GM12878 (cell line): ENCODE results near the gene SSBP2. TPM values are rescaled to one million over a fixed set of nuclear protein-coding genes. Genes with fewer than 3 reads are reported as not detected.

ENCODE experiments used
- ATAC-seq: fragments of 200-7000 bp; cut with Tn5 transposase; 3 replicates; pipeline ENCODE4 v1.9.1; 2020; ENCODE audit warnings: mild to moderate bottlenecking, moderate library complexity
- BruUV-seq: library from RNA; stranded (reverse); fragments of 400-500 nt; replicated peaks from 2 replicates; lab custom pipeline; 2021; lab: Mats Ljungman, UMichigan
- CTCF ChIA-PET: fragments of 300-600 bp; sonication (Branson Sonifier 250); formaldehyde crosslinking; extraction: SDS; loops from one replicate; lab custom pipeline; 2021; ENCODE audit warnings: inconsistent platforms; lab: Yijun Ruan, JAX
- POLR2A ChIA-PET: fragments of 350-600 bp; formaldehyde crosslinking; extraction: SDS; loops from one replicate; lab custom pipeline; 2021; ENCODE audit warnings: inconsistent platforms; lab: Charles Lee
- RAD21 ChIA-PET: fragments of 300-600 bp; sonication (Branson Sonifier 250); formaldehyde crosslinking; loops from one replicate; lab custom pipeline; 2023; ENCODE audit warnings: antibody characterized with exemption; ENCODE audit not compliant: unreplicated experiment; lab: Charles Lee
- SMC1A ChIA-PET: fragments of 300-600 bp; sonication (Branson Sonifier 250); formaldehyde crosslinking; loops from one replicate; lab custom pipeline; 2023; ENCODE audit not compliant: unreplicated experiment, uncharacterized antibody; lab: Charles Lee
- DNase-seq: peaks from one replicate; pipeline ENCODE4 v3.0.0-alpha.2; 2011; ENCODE audit warnings: low read depth, low spot score
- FAIRE-seq: peaks from 3 replicates; lab custom pipeline; 2011; peaks lifted over from hg19 to GRCh38; lab: Jason Lieb, UNC
- H2AFZ ChIP-seq: 2 replicates; pipeline ENCODE4 v1.6.0; 2011; ENCODE audit warnings: low read depth, low read length, control low read depth; ENCODE audit not compliant: control insufficient read depth
- H3K27ac ChIP-seq: 2 replicates; pipeline ENCODE4 v1.5.1; 2011; ENCODE audit warnings: control low read depth; ENCODE audit not compliant: control insufficient read depth, insufficient read depth
- H3K27me3 ChIP-seq, 2 experiments: replicated peaks in 1 of 2; 2 replicates each; pipeline versions ENCODE4 v1.6.0 to v1.6.1; 2011; ENCODE audit warnings: low read length in 1 of 2; ENCODE audit not compliant: control insufficient read depth in 2 of 2, insufficient read depth in 2 of 2
- H3K36me3 ChIP-seq, 2 experiments: 2 replicates each; pipeline ENCODE4 v1.5.1; 2011; ENCODE audit warnings: low read length in 1 of 2; ENCODE audit not compliant: control insufficient read depth in 2 of 2, insufficient read depth in 2 of 2
- H3K4me1 ChIP-seq: 2 replicates; pipeline ENCODE4 v1.6.1; 2011; ENCODE audit warnings: mild to moderate bottlenecking, low read length, moderate library complexity, mixed read lengths; ENCODE audit not compliant: control insufficient read depth, insufficient read depth
- H3K4me2 ChIP-seq: 2 replicates; pipeline ENCODE4 v1.6.0; 2011; ENCODE audit warnings: control low read depth; ENCODE audit not compliant: control insufficient read depth, insufficient read depth
- H3K4me3 ChIP-seq: fragments of 200-600 bp; sonication (generic); 2 replicates; pipeline ENCODE4 v1.5.1; 2016
- H3K79me2 ChIP-seq: 2 replicates; pipeline ENCODE4 v1.6.0; 2011; ENCODE audit warnings: low read length; ENCODE audit not compliant: control insufficient read depth, insufficient read depth
- H3K9ac ChIP-seq: 2 replicates; pipeline ENCODE4 v1.8.0; 2011; ENCODE audit warnings: low read length, control low read depth, mixed read lengths; ENCODE audit not compliant: control insufficient read depth, insufficient read depth
- H3K9me3 ChIP-seq: replicated peaks from 3 replicates; pipeline ENCODE4 v1.5.1; 2011; ENCODE audit warnings: mild to moderate bottlenecking, low read length; ENCODE audit not compliant: control insufficient read depth, insufficient read depth
- H4K20me1 ChIP-seq: 2 replicates; pipeline ENCODE4 v1.6.0; 2011; ENCODE audit not compliant: control insufficient read depth, insufficient read depth
- ATF7 ChIP-seq: fragments of 450-650 bp; IDR thresholded peaks from 2 replicates; pipeline ENCODE4 v1.6.1; 2016; ENCODE audit warnings: low read depth, mild to moderate bottlenecking
- DPF2 ChIP-seq: fragments of 450-650 bp; IDR thresholded peaks from 2 replicates; pipeline ENCODE4 v1.6.1; 2017; ENCODE audit warnings: mild to moderate bottlenecking
- HDAC6 ChIP-seq: fragments of 200-600 bp; sonication (generic); IDR thresholded peaks from one replicate; pipeline ENCODE4 v1.8.0; 2017; ENCODE audit warnings: antibody characterized with exemption; ENCODE audit not compliant: unreplicated experiment
- KLF5 ChIP-seq: fragments of 450-650 bp; IDR thresholded peaks from 2 replicates; pipeline ENCODE4 v1.6.1; 2014; ENCODE audit warnings: mild to moderate bottlenecking; ENCODE audit not compliant: partially characterized antibody
- MEF2B ChIP-seq: fragments of 450-650 bp; IDR thresholded peaks from 2 replicates; pipeline ENCODE4 v1.6.1; 2018; ENCODE audit warnings: mild to moderate bottlenecking, moderate library complexity; ENCODE audit not compliant: partially characterized antibody, poor library complexity, severe bottlenecking
- MTA3 ChIP-seq: IDR thresholded peaks from 2 replicates; pipeline ENCODE4 v1.6.1; 2012; ENCODE audit warnings: low read length, inconsistent platforms, borderline replicate concordance
- NFXL1 ChIP-seq: fragments of 450-650 bp; IDR thresholded peaks from 2 replicates; pipeline ENCODE4 v1.6.1; 2017; ENCODE audit warnings: antibody characterized with exemption, mild to moderate bottlenecking, borderline replicate concordance
- POLR2AphosphoS2 ChIP-seq: IDR thresholded peaks from 2 replicates; pipeline ENCODE4 v1.6.1; 2011; ENCODE audit warnings: low read depth, mild to moderate bottlenecking, low read length, improper control_type of control experiment, moderate library complexity
- RAD51 ChIP-seq: fragments of 450-650 bp; IDR thresholded peaks from 2 replicates; pipeline ENCODE4 v1.6.1; 2016; ENCODE audit warnings: moderate library complexity, mild to moderate bottlenecking, inconsistent platforms
- SIX5 ChIP-seq: IDR thresholded peaks from 2 replicates; pipeline ENCODE4 v1.6.1; 2011; ENCODE audit warnings: mild to moderate bottlenecking, low read depth, low read length, moderate library complexity; ENCODE audit not compliant: severe bottlenecking
- TAF1 ChIP-seq: IDR thresholded peaks from 2 replicates; pipeline ENCODE4 v1.6.1; 2011; ENCODE audit warnings: mild to moderate bottlenecking, low read depth, low read length, borderline replicate concordance
- WGBS: methylation state at CpG from one replicate; pipeline ENCODE4 v1.1.6; 2016; ENCODE audit warnings: low lambda C conversion rate; ENCODE audit not compliant: insufficient replicate concordance, insufficient coverage; ENCODE audit errors: missing lambda C conversion rate; 5-methylcytosine and 5-hydroxymethylcytosine counted together
- in situ Hi-C: fragments of 300-500 bp; cut with MboI; formaldehyde crosslinking; loops from 9 replicates; pipeline ENCODE4 v1.14.3; 2018; ENCODE audit warnings: mixed read lengths
- intact Hi-C: fragments of 100-400 bp; cut with micrococcal nuclease; formaldehyde crosslinking; loops from one replicate; pipeline ENCODE4 v1.14.2; 2022; ENCODE audit not compliant: unreplicated experiment
- polyA plus RNA-seq, 11 experiments: library from polyadenylated mRNA; depleted of rRNA in 4 of 11; unstranded in 6 of 11; stranded (reverse) in 5 of 11; fragments of >200 nt; fragmentation: Nextera tagmentation in 4 of 11; fragmentation: Illumina TruSeq in 1 of 11; extraction: Ambion mirVana in 4 of 11; extraction: Trizol in 1 of 11; gene quantifications; 1 replicate in 1 of 11; 2 replicates in 10 of 11; pipeline versions ENCODE4 v1.2.1 to v1.2.3, GENCODE V29; 2011 to 2016; ENCODE audit warnings: inconsistent platforms in 2 of 11, missing spikeins in 2 of 11, low read depth in 1 of 11
- total RNA-seq, 4 experiments: library from RNA; depleted of rRNA in 3 of 4; stranded (reverse); fragments of >200 nt in 3 of 4; fragmentation: Illumina TruSeq in 1 of 4; extraction: Trizol in 1 of 4; gene quantifications; 2 replicates each; pipeline versions ENCODE4 v1.2.1 to v1.2.3, GENCODE V29; 2013 to 2021
- TF ChIP-seq, protein P1 (sequence below): fragments of 450-650 bp; IDR thresholded peaks from 2 replicates; pipeline ENCODE4 v1.6.1; 2016; ENCODE audit warnings: mild to moderate bottlenecking, moderate library complexity, borderline replicate concordance
- TF ChIP-seq, protein P2 (sequence below): IDR thresholded peaks from 2 replicates; pipeline ENCODE4 v1.6.1; 2012; ENCODE audit warnings: improper control_type of control experiment, low read depth, low read length; ENCODE audit not compliant: insufficient replicate concordance
- TF ChIP-seq, protein P3 (sequence below): IDR thresholded peaks from 2 replicates; pipeline ENCODE4 v1.6.1; 2011; ENCODE audit warnings: low read depth, low read length, improper control_type of control experiment, borderline replicate concordance

Gene SSBP2
- total and polyA plus RNA-seq, 10 of the 15 experiments (the other 5 are each of a cell fraction or from before 2014, with no cell fraction given): 52.2 to 132 (median 110) TPM

DNA sequence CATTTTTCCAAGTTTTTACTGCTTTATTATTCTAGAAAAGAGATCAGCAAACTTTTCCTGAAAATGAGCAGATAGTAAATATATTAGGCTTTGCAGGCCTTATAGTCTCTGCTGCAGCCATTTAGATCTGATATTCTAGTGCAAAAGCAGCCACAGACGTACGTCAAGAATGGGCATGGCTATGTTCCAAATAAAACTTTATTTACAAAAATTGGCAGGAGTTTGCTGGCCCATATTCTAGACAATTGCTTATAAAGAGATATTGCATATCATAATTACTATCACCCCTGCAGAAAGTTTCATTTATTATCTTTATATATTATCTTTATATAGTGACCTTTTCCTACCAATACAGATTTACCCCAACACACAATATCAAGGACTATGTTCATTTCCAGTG, 195.0 kb downstream of the SSBP2 start (continued):
- TF ChIP-seq, protein P1, sequence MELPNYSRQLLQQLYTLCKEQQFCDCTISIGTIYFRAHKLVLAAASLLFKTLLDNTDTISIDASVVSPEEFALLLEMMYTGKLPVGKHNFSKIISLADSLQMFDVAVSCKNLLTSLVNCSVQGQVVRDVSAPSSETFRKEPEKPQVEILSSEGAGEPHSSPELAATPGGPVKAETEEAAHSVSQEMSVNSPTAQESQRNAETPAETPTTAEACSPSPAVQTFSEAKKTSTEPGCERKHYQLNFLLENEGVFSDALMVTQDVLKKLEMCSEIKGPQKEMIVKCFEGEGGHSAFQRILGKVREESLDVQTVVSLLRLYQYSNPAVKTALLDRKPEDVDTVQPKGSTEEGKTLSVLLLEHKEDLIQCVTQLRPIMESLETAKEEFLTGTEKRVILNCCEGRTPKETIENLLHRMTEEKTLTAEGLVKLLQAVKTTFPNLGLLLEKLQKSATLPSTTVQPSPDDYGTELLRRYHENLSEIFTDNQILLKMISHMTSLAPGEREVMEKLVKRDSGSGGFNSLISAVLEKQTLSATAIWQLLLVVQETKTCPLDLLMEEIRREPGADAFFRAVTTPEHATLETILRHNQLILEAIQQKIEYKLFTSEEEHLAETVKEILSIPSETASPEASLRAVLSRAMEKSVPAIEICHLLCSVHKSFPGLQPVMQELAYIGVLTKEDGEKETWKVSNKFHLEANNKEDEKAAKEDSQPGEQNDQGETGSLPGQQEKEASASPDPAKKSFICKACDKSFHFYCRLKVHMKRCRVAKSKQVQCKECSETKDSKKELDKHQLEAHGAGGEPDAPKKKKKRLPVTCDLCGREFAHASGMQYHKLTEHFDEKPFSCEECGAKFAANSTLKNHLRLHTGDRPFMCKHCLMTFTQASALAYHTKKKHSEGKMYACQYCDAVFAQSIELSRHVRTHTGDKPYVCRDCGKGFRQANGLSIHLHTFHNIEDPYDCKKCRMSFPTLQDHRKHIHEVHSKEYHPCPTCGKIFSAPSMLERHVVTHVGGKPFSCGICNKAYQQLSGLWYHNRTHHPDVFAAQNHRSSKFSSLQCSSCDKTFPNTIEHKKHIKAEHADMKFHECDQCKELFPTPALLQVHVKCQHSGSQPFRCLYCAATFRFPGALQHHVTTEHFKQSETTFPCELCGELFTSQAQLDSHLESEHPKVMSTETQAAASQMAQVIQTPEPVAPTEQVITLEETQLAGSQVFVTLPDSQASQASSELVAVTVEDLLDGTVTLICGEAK: no peak
- TF ChIP-seq KLF5 (no peak), HDAC6 (no peak), NFXL1 (no peak)

DNA sequence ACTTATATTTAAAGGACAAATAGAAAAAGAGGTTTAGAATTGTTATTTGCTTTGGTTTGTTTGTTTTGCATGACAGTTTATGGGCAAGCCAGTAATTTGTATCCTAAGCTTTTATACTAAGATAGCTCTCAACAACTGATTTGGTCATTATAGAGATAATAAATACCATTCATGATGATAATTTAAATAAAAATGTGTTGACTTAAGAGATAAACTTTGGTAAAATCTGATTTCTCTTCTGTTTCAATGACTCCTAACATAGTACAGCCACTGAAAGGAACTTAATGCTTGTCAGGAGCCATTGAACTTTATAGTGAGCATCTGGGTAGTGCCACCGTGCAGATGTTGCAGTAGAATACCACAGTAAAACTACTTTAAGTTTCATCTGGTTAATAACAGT, 196.2 kb downstream of the SSBP2 start:
- H2AFZ ChIP-seq: no peak overlapping the region
- POLR2A ChIA-PET: no interaction called here
- no peak for DNase-seq
- TF ChIP-seq, protein P2, sequence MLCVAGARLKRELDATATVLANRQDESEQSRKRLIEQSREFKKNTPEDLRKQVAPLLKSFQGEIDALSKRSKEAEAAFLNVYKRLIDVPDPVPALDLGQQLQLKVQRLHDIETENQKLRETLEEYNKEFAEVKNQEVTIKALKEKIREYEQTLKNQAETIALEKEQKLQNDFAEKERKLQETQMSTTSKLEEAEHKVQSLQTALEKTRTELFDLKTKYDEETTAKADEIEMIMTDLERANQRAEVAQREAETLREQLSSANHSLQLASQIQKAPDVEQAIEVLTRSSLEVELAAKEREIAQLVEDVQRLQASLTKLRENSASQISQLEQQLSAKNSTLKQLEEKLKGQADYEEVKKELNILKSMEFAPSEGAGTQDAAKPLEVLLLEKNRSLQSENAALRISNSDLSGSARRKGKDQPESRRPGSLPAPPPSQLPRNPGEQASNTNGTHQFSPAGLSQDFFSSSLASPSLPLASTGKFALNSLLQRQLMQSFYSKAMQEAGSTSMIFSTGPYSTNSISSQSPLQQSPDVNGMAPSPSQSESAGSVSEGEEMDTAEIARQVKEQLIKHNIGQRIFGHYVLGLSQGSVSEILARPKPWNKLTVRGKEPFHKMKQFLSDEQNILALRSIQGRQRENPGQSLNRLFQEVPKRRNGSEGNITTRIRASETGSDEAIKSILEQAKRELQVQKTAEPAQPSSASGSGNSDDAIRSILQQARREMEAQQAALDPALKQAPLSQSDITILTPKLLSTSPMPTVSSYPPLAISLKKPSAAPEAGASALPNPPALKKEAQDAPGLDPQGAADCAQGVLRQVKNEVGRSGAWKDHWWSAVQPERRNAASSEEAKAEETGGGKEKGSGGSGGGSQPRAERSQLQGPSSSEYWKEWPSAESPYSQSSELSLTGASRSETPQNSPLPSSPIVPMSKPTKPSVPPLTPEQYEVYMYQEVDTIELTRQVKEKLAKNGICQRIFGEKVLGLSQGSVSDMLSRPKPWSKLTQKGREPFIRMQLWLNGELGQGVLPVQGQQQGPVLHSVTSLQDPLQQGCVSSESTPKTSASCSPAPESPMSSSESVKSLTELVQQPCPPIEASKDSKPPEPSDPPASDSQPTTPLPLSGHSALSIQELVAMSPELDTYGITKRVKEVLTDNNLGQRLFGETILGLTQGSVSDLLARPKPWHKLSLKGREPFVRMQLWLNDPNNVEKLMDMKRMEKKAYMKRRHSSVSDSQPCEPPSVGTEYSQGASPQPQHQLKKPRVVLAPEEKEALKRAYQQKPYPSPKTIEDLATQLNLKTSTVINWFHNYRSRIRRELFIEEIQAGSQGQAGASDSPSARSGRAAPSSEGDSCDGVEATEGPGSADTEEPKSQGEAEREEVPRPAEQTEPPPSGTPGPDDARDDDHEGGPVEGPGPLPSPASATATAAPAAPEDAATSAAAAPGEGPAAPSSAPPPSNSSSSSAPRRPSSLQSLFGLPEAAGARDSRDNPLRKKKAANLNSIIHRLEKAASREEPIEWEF: no peak
- no peak for TF ChIP-seq RAD51
- no peak for TF ChIP-seq POLR2AphosphoS2
- TF ChIP-seq, protein P3, sequence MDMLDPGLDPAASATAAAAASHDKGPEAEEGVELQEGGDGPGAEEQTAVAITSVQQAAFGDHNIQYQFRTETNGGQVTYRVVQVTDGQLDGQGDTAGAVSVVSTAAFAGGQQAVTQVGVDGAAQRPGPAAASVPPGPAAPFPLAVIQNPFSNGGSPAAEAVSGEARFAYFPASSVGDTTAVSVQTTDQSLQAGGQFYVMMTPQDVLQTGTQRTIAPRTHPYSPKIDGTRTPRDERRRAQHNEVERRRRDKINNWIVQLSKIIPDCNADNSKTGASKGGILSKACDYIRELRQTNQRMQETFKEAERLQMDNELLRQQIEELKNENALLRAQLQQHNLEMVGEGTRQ: no peak
- TF ChIP-seq MTA3: no peak
- no peak for TF ChIP-seq ATF7
- no peak for TF ChIP-seq TAF1
- TF ChIP-seq MEF2B: no peak
- TF ChIP-seq SIX5: no peak
- TF ChIP-seq DPF2: no peak

More for the DNA sequence above, 196.2 kb downstream of the SSBP2 start:
- intact Hi-C loops (no loop called here), in situ Hi-C loops (no loop called here)
- SMC1A ChIA-PET: no interaction called here
- RAD21 ChIA-PET: no interaction called here
- no peaks in the 10 kb centered on the region for H3K9me3 ChIP-seq
- WGBS: 67% methylated on average over 1 of the region's 1 CpG
- no peaks in the 10 kb centered on the region for H3K4me1 ChIP-seq
- CTCF ChIA-PET: interaction anchor here (0.9 kb wide), 1 partner anchor 123 kb away, joined by 3 read pairs; no protein-coding TSS in a partner anchor
- no peak overlapping the region for H3K4me2 ChIP-seq
- no peaks in the 10 kb centered on the region for H3K79me2 ChIP-seq
- no TSS peak for BruUV-seq
- no peak overlapping the region for H3K27ac ChIP-seq
- ATAC-seq (no peak), FAIRE-seq (no peak)
- H3K36me3 ChIP-seq: no peaks in the 10 kb centered on the region
- H3K4me3 ChIP-seq: no peak overlapping the region
- H3K9ac ChIP-seq: no peak overlapping the region
- no peaks in the 10 kb centered on the region for H4K20me1 ChIP-seq
- no peaks in the 10 kb centered on the region for H3K27me3 ChIP-seq
